Sigmoid colon (tissue), 7 donors: ENCODE results near the gene ZNF365. TPM values are rescaled to one million over a fixed set of nuclear protein-coding genes. Genes with fewer than 3 reads are reported as not detected.
A peak's percentile ranks its signal among the peaks of the same experiment; 100 is the strongest.

Source experiments
- DNase-seq: peaks from one replicate; pipeline ENCODE4 v3.0.0-alpha.2; 2019
- H3K27ac ChIP-seq, 4 donors: fragments of 200-600 bp; sonication (generic); one replicate each; pipeline ENCODE4 v1.5.1; 2016 to 2019; ENCODE audit warnings: mild to moderate bottlenecking in 1 of 4
- H3K27me3 ChIP-seq, 3 donors: fragments of 200-600 bp; sonication (generic); one replicate each; pipeline ENCODE4 v1.5.1; 2019; ENCODE audit warnings: mild to moderate bottlenecking in 1 of 3
- H3K36me3 ChIP-seq, 4 donors: fragments of 200-600 bp; sonication (generic); one replicate each; pipeline ENCODE4 v1.5.1; 2016 to 2019
- H3K4me1 ChIP-seq, 4 donors: fragments of 200-600 bp; sonication (generic); one replicate each; pipeline ENCODE4 v1.5.1; 2017 to 2019
- H3K4me3 ChIP-seq, 4 donors: fragments of 200-600 bp; sonication (generic); one replicate each; pipeline ENCODE4 v1.5.1; 2017 to 2019; ENCODE audit warnings: mild to moderate bottlenecking in 2 of 4, moderate library complexity in 1 of 4
- H3K9me3 ChIP-seq, 4 donors: fragments of 200-600 bp in 3 of 4; sonication (generic) in 3 of 4; one replicate each; pipeline versions ENCODE4 v1.5.1 to v1.6.1; 2013 to 2019
- CTCF ChIP-seq, 4 experiments: fragments of 450-650 bp in 3 of 4; fragments of 200-600 bp in 1 of 4; IDR thresholded peaks; one replicate each; pipeline ENCODE4 v1.5.1; 2016 to 2019; ENCODE audit warnings: antibody characterized with exemption in 4 of 4, mild to moderate bottlenecking in 3 of 4, moderate library complexity in 2 of 4
- EP300 ChIP-seq, 4 donors: sonication (generic); formaldehyde crosslinking; IDR thresholded peaks; one replicate each; pipeline ENCODE4 v1.6.1; 2017; ENCODE audit warnings: antibody characterized with exemption in 4 of 4
- POLR2A ChIP-seq, 2 donors: fragments of 450-650 bp; IDR thresholded peaks; one replicate each; pipeline ENCODE4 v1.6.1; 2016; ENCODE audit warnings: antibody characterized with exemption in 2 of 2, mild to moderate bottlenecking in 2 of 2, moderate library complexity in 2 of 2
- POLR2AphosphoS5 ChIP-seq, 4 donors: sonication (generic); formaldehyde crosslinking; IDR thresholded peaks; one replicate each; pipeline ENCODE4 v1.6.1; 2017; ENCODE audit warnings: antibody characterized with exemption in 4 of 4
- WGBS, 2 donors: extraction: QIAGEN DNeasy Blood & Tissue Kit; methylation state at CpG; one replicate each; pipeline ENCODE4 v1.1.7; 2013; 5-methylcytosine and 5-hydroxymethylcytosine counted together
- intact Hi-C: fragments of 100-400 bp; cut with DNase I; formaldehyde crosslinking; loops from one replicate; pipeline ENCODE4 v1.15.1; 2023
- polyA plus RNA-seq, 3 donors: library from polyadenylated mRNA; stranded (reverse); fragments of 200-250 nt; gene quantifications; one replicate each; pipeline ENCODE4 v1.2.3, GENCODE V29; 2013
- total RNA-seq, 4 donors: library from RNA; depleted of rRNA; stranded (reverse); fragments of >200 nt; gene quantifications; one replicate each; pipeline ENCODE4 v1.1.0, GENCODE V29; 2016
- donor health status: healthy with polysubstance abuse.
- donor health status: Bipolar disorder and iron deficiency.
- donor health status: healthy.

The ZNF365 gene, protein sequence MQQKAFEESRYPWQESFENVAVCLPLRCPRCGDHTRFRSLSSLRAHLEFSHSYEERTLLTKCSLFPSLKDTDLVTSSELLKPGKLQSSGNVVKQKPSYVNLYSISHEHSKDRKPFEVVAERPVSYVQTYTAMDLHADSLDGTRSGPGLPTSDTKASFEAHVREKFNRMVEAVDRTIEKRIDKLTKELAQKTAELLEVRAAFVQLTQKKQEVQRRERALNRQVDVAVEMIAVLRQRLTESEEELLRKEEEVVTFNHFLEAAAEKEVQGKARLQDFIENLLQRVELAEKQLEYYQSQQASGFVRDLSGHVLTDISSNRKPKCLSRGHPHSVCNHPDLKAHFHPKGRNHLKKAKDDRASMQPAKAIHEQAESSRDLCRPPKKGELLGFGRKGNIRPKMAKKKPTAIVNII
- total RNA-seq: under 1 TPM in 3 of 4 donors, not detected in 1; 0.36 to 0.82 (median 0.41) TPM
- polyA plus RNA-seq: under 1 TPM in 1 of 3 donors, not detected in 2; 0.16 TPM

- Histone ChIP-seq H3K27me3 (peaks cover 0 to 13% (median 0%) of the 10 kb centered on the region in 3 donors), H3K27ac (peak within 1 kb of the TSS in 2 of 4 donors; percentile 25 to 56), H3K4me1 (peaks cover 0 to 13% (median 9%) of the 10 kb centered on the region in 4 donors), H3K36me3 (no peaks in the 10 kb centered on the region), H3K4me3 (peak within 1 kb of the TSS; percentile 15 to 55 (median 47)), H3K9me3 (no peaks in the 10 kb centered on the region)
- peak; percentile 64 for DNase-seq
- 2% methylated on average over 73 of the region's 73 CpGs for WGBS, 2 donors
- TF ChIP-seq POLR2AphosphoS5 (IDR thresholded peaks at IDR 0.05) (no peak), CTCF (IDR thresholded peaks at IDR 0.05) (no peak), POLR2A (IDR thresholded peaks at IDR 0.05) (no peak), EP300 (IDR thresholded peaks at IDR 0.05) (no peak)
- intact Hi-C loops: no loop called here
Measured at GRCh38 chr10:62373995-62374861, at the start of gene ZNF365. Gene ZNF365, plus strand, starts transcription at chr10:62374369. Its CDS starts 1,825 bp downstream, at chr10:62376194.

- H3K9me3 ChIP-seq: no peaks in the 10 kb centered on the region
Measured at GRCh38 chr10:62326176-62326575, 48.0 kb upstream of the ZNF365 start.

GRCh38 chr10:62327885-62328284 is 46.3 kb upstream of the ZNF365 start:
- H3K9me3 ChIP-seq: no peaks in the 10 kb centered on the region
- intact Hi-C loops: no loop called here
- no peak overlapping the region for H3K4me3 ChIP-seq
- WGBS, 2 donors: 50 to 69% methylated on average over 3 of the region's 3 CpGs
- no peak for TF ChIP-seq POLR2A (IDR thresholded peaks at IDR 0.05)
- TF ChIP-seq POLR2AphosphoS5 (IDR thresholded peaks at IDR 0.05): no peak
- TF ChIP-seq CTCF (IDR thresholded peaks at IDR 0.05): no peak
- H3K27me3 ChIP-seq: no peaks in the 10 kb centered on the region
- no peaks in the 10 kb centered on the region for H3K36me3 ChIP-seq
- no peak for DNase-seq
- H3K27ac ChIP-seq: no peak overlapping the region
- H3K4me1 ChIP-seq: no peaks in the 10 kb centered on the region

More at GRCh38 chr10:62326176-62326575, 48.0 kb upstream of the ZNF365 start:
- WGBS, 2 donors: 81 to 85% methylated on average over 1 of the region's 1 CpG
- Histone ChIP-seq H3K36me3 (no peaks in the 10 kb centered on the region), H3K4me1 (no peaks in the 10 kb centered on the region), H3K27me3 (no peaks in the 10 kb centered on the region), H3K4me3 (no peak overlapping the region), H3K27ac (no peak overlapping the region)
- DNase-seq: no peak
- intact Hi-C loops: no loop called here
- no peak for TF ChIP-seq POLR2A (IDR thresholded peaks at IDR 0.05)
- no peak for TF ChIP-seq EP300 (IDR thresholded peaks at IDR 0.05)
- TF ChIP-seq CTCF (IDR thresholded peaks at IDR 0.05): no peak
- no peak for TF ChIP-seq POLR2AphosphoS5 (IDR thresholded peaks at IDR 0.05)

- Histone ChIP-seq H3K27ac (no peak overlapping the region), H3K4me3 (no peak overlapping the region), H3K27me3 (no peaks in the 10 kb centered on the region), H3K9me3 (no peaks in the 10 kb centered on the region), H3K4me1 (no peaks in the 10 kb centered on the region), H3K36me3 (no peaks in the 10 kb centered on the region)
- TF ChIP-seq POLR2A (IDR thresholded peaks at IDR 0.05) (no peak), CTCF (IDR thresholded peaks at IDR 0.05) (no peak), EP300 (IDR thresholded peaks at IDR 0.05) (no peak), POLR2AphosphoS5 (IDR thresholded peaks at IDR 0.05) (no peak)
- intact Hi-C loops: no loop called here
- WGBS, 2 donors: 82 to 87% methylated on average over 1 of the region's 1 CpG
- DNase-seq: no peak
Measured at GRCh38 chr10:62330213-62330612, 44.0 kb upstream of the ZNF365 start.
